Measurements from ENCODE around the gene AP2A1. TPM values are rescaled to one million over a fixed set of nuclear protein-coding genes. Genes with fewer than 3 reads are reported as not detected.

Gene AP2A1
- total and polyA plus RNA-seq, 4 donors = 20.1 to 123 (median 57.5) TPM

- TF ChIP-seq ATF3 (IDR thresholded peaks at IDR 0.05) (no peak), EGR1 (IDR thresholded peaks at IDR 0.05; ENCODE audit: low read depth in 2 of 2) (no peak), CTCF (IDR thresholded peaks at IDR 0.05; ENCODE audit: low read depth, low read length, missing input control) (no peak), YY1 (IDR thresholded peaks at IDR 0.05) (no peak), HNF4A (conservative IDR thresholded peaks at IDR 0.05) (no peak), JUND (IDR thresholded peaks at IDR 0.05) (no peak), GABPA (IDR thresholded peaks at IDR 0.05 in 1 of 2, conservative IDR thresholded peaks at IDR 0.05 in 1 of 2) (no peak)
Observed at GRCh38 chr19:49837009-49837310, 70.2 kb downstream of the AP2A1 start (continued).

GRCh38 chr19:49837425-49837824 lies 70.6 kb downstream of the AP2A1 start:
- no peaks in the 10 kb centered on the region for H3K4me1 ChIP-seq (ENCODE audit: control insufficient read depth in 4 of 4, insufficient read depth in 4 of 4, low read length in 3 of 4)
- no peak overlapping the region for H3K27ac ChIP-seq (ENCODE audit: low read depth in 1 of 2, low read length in 2 of 2)
- H3K36me3 ChIP-seq (ENCODE audit: control insufficient read depth in 4 of 4, insufficient read depth in 3 of 4, low read depth in 1 of 4, low read length in 3 of 4) = peaks cover 6 to 43% (median 23%) of the 10 kb centered on the region in 4 donors
- 98% methylated on average over 9 of the region's 9 CpGs for WGBS
- no peak for DNase-seq (ENCODE audit: low spot score)
- no peak overlapping the region for H3K9ac ChIP-seq (ENCODE audit: low read depth in 1 of 2, low read length in 2 of 2)
- H3K4me3 ChIP-seq (ENCODE audit: low read depth in 1 of 3, low read length in 3 of 3) = no peak overlapping the region
- no peaks in the 10 kb centered on the region for H3K27me3 ChIP-seq (ENCODE audit: control insufficient read depth in 4 of 4, insufficient read depth in 4 of 4, low read length in 3 of 4)
- TF ChIP-seq RAD21 (IDR thresholded peaks at IDR 0.05) (no peak), ZBTB33 (IDR thresholded peaks at IDR 0.05) (no peak), RXRA (IDR thresholded peaks at IDR 0.05) (no peak), TAF1 (conservative IDR thresholded peaks at IDR 0.05) (no peak), GABPA (IDR thresholded peaks at IDR 0.05 in 1 of 2, conservative IDR thresholded peaks at IDR 0.05 in 1 of 2) (no peak), HNF4A (conservative IDR thresholded peaks at IDR 0.05) (no peak), YY1 (IDR thresholded peaks at IDR 0.05) (no peak), JUND (IDR thresholded peaks at IDR 0.05) (no peak), REST (IDR thresholded peaks at IDR 0.05) (no peak)
- no peaks in the 10 kb centered on the region for H3K9me3 ChIP-seq (ENCODE audit: control insufficient read depth in 4 of 4, low read length in 3 of 4)

All from liver (tissue), 9 donors.